Mesendoderm (in vitro differentiated cells): ENCODE results near the gene MPV17L.

ENCODE experiments used
- DNase-seq: peaks from one replicate; pipeline ENCODE4 v3.0.0; 2013
- H2AK5ac ChIP-seq: 2 replicates; pipeline ENCODE4 v1.6.1; 2013; ENCODE audit warnings: low read length, inconsistent platforms
- H2BK120ac ChIP-seq: 2 replicates; pipeline ENCODE4 v1.6.1; 2013; ENCODE audit warnings: low read depth, mild to moderate bottlenecking, low read length, moderate library complexity, mixed read lengths
- H2BK15ac ChIP-seq: replicated peaks from 2 replicates; pipeline ENCODE4 v1.6.1; 2013; ENCODE audit warnings: low read depth, mild to moderate bottlenecking, moderate library complexity
- H2BK5ac ChIP-seq: 2 replicates; pipeline ENCODE4 v1.6.1; 2013; ENCODE audit warnings: low read length, inconsistent platforms
- H3K18ac ChIP-seq: 2 replicates; pipeline ENCODE4 v1.6.1; 2013; ENCODE audit warnings: mild to moderate bottlenecking, low read length, mixed read lengths
- H3K23ac ChIP-seq: one replicate; pipeline ENCODE4 v1.6.1; 2013; ENCODE audit warnings: low read length
- H3K27ac ChIP-seq: 2 replicates; pipeline ENCODE4 v1.5.1; 2013; ENCODE audit warnings: low read depth, mild to moderate bottlenecking, inconsistent platforms, low read length, moderate library complexity
- H3K27me3 ChIP-seq: 2 replicates; pipeline ENCODE4 v1.6.1; 2013; ENCODE audit warnings: low read length, control low read depth, mild to moderate bottlenecking, inconsistent platforms; ENCODE audit not compliant: insufficient read depth, poor library complexity
- H3K36me3 ChIP-seq: 2 replicates; pipeline ENCODE4 v1.6.1; 2013; ENCODE audit warnings: low read length, inconsistent platforms; ENCODE audit not compliant: control insufficient read depth, insufficient read depth
- H3K4ac ChIP-seq: one replicate; pipeline ENCODE4 v1.6.1; 2013; ENCODE audit warnings: low read depth, mild to moderate bottlenecking, low read length, moderate library complexity
- H3K4me1 ChIP-seq: 2 replicates; pipeline ENCODE4 v1.6.1; 2013; ENCODE audit warnings: low read depth, low read length, inconsistent platforms; ENCODE audit not compliant: control insufficient read depth
- H3K4me2 ChIP-seq: 2 replicates; pipeline ENCODE4 v1.6.1; 2013; ENCODE audit warnings: low read length
- H3K4me3 ChIP-seq: 2 replicates; pipeline ENCODE4 v1.5.1; 2013; ENCODE audit warnings: mild to moderate bottlenecking, low read length
- H3K56ac ChIP-seq: one replicate; pipeline ENCODE4 v1.6.1; 2013; ENCODE audit warnings: low read length
- H3K79me1 ChIP-seq: 2 replicates; pipeline ENCODE4 v1.6.1; 2013; ENCODE audit warnings: low read length, inconsistent platforms
- H3K79me2 ChIP-seq: 2 replicates; pipeline ENCODE4 v1.6.1; 2013; ENCODE audit warnings: mild to moderate bottlenecking, low read length; ENCODE audit not compliant: control insufficient read depth, insufficient read depth
- H3K9ac ChIP-seq: 2 replicates; pipeline ENCODE4 v1.6.1; 2013; ENCODE audit warnings: low read length, inconsistent platforms
- H4K5ac ChIP-seq: one replicate; pipeline ENCODE4 v1.6.1; 2013; ENCODE audit warnings: low read length
- H4K8ac ChIP-seq: one replicate; pipeline ENCODE4 v1.6.1; 2013; ENCODE audit warnings: low read depth, mild to moderate bottlenecking, control low read depth, low read length, moderate library complexity
- WGBS: extraction: QIAGEN DNeasy Blood & Tissue Kit; methylation state at CpG from one replicate; pipeline ENCODE4 v1.1.7; 2013; ENCODE audit warnings: low lambda C conversion rate, missing lambda C conversion rate; ENCODE audit not compliant: insufficient coverage; ENCODE audit errors: extremely low coverage; 5-methylcytosine and 5-hydroxymethylcytosine counted together

Gene MPV17L

GRCh38 chr16:15444264-15444663 is 48.7 kb downstream of the MPV17L start:
- H3K79me1 ChIP-seq = no peaks in the 10 kb centered on the region
- H3K27me3 ChIP-seq = no peaks in the 10 kb centered on the region
- H3K79me2 ChIP-seq = no peaks in the 10 kb centered on the region
- H2AK5ac ChIP-seq = no peak overlapping the region
- H2BK15ac ChIP-seq = no peak overlapping the region
- H4K8ac ChIP-seq = no peak overlapping the region
- H4K5ac ChIP-seq = no peak overlapping the region
- no peak for DNase-seq
- H3K23ac ChIP-seq = no peak overlapping the region
- H2BK5ac ChIP-seq = no peak overlapping the region
- no peak overlapping the region for H3K56ac ChIP-seq
- no peaks in the 10 kb centered on the region for H3K36me3 ChIP-seq
- no CpG with 5 or more reads among the region's 3 CpGs for WGBS
- H3K18ac ChIP-seq = no peak overlapping the region
- no peak overlapping the region for H3K9ac ChIP-seq
- no peak overlapping the region for H3K4ac ChIP-seq
- no peak overlapping the region for H3K27ac ChIP-seq
- no peak overlapping the region for H2BK120ac ChIP-seq
- no peak overlapping the region for H3K4me2 ChIP-seq
- no peaks in the 10 kb centered on the region for H3K4me1 ChIP-seq
- no peak overlapping the region for H3K4me3 ChIP-seq

DNA sequence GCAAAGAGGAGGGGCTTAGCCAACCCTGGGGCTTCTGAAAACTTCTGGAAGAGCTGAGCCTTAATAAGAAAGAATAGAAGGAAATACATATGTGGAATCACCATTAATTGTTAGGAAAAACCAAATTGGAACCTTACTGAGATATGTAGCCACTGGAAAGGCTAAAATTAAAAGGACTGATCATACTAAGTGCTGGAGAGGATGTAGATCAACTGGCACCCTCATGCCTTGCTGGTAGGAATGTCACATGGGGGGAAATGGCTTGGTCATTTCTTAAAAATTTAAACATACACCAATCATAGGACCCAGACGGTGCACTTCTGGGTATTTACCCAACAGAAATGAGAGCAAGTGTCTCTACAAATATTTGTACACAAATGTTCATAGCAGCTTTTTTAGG is 49.9 kb downstream of the MPV17L start:
- no peak overlapping the region for H3K9ac ChIP-seq
- H3K23ac ChIP-seq = no peak overlapping the region
- no peaks in the 10 kb centered on the region for H3K4me1 ChIP-seq
- no peak overlapping the region for H2BK15ac ChIP-seq
- H4K5ac ChIP-seq = no peak overlapping the region
- H2BK120ac ChIP-seq = no peak overlapping the region
- no peak overlapping the region for H3K4me2 ChIP-seq
- no peak overlapping the region for H2BK5ac ChIP-seq
- H3K79me2 ChIP-seq = no peaks in the 10 kb centered on the region
- H3K18ac ChIP-seq = no peak overlapping the region
- no CpG with 5 or more reads among the region's 1 CpG for WGBS
- no peak overlapping the region for H2AK5ac ChIP-seq
- H3K79me1 ChIP-seq = no peaks in the 10 kb centered on the region
- no peaks in the 10 kb centered on the region for H3K27me3 ChIP-seq
- no peak overlapping the region for H3K4me3 ChIP-seq
- no peak overlapping the region for H4K8ac ChIP-seq
- H3K27ac ChIP-seq = no peak overlapping the region
- no peak overlapping the region for H3K4ac ChIP-seq
- H3K56ac ChIP-seq = no peak overlapping the region
- DNase-seq = no peak
- no peaks in the 10 kb centered on the region for H3K36me3 ChIP-seq

GRCh38 chr16:15446901-15447300 is 51.3 kb downstream of the MPV17L start:
- WGBS = no CpG with 5 or more reads among the region's 5 CpGs
- no peak overlapping the region for H2BK120ac ChIP-seq
- no peaks in the 10 kb centered on the region for H3K79me1 ChIP-seq
- no peaks in the 10 kb centered on the region for H3K79me2 ChIP-seq
- H2BK5ac ChIP-seq = no peak overlapping the region
- no peaks in the 10 kb centered on the region for H3K36me3 ChIP-seq
- no peak overlapping the region for H4K8ac ChIP-seq
- H3K18ac ChIP-seq = no peak overlapping the region
- H3K27me3 ChIP-seq = no peaks in the 10 kb centered on the region
- H3K27ac ChIP-seq = no peak overlapping the region
- H3K4ac ChIP-seq = no peak overlapping the region
- H3K4me3 ChIP-seq = no peak overlapping the region
- H3K9ac ChIP-seq = no peak overlapping the region
- no peak overlapping the region for H2BK15ac ChIP-seq
- no peak overlapping the region for H2AK5ac ChIP-seq
- H3K4me2 ChIP-seq = no peak overlapping the region
- H3K4me1 ChIP-seq = no peaks in the 10 kb centered on the region
- no peak overlapping the region for H3K56ac ChIP-seq
- H3K23ac ChIP-seq = no peak overlapping the region
- DNase-seq = no peak
- H4K5ac ChIP-seq = no peak overlapping the region

- no peak overlapping the region for H2AK5ac ChIP-seq
- WGBS = no CpG with 5 or more reads among the region's 6 CpGs
- H3K79me1 ChIP-seq = no peaks in the 10 kb centered on the region
Measured at GRCh38 chr16:15450624-15451023, 55.1 kb downstream of the MPV17L start.

GRCh38 chr16:15451098-15451731 is 55.7 kb downstream of the MPV17L start:
- Histone ChIP-seq H3K4me3 (no peak overlapping the region), H2BK15ac (no peak overlapping the region), H3K79me2 (no peaks in the 10 kb centered on the region), H2AK5ac (no peak overlapping the region), H3K56ac (no peak overlapping the region), H3K9ac (no peak overlapping the region), H2BK120ac (no peak overlapping the region), H3K4me2 (no peak overlapping the region), H4K5ac (no peak overlapping the region), H3K4ac (no peak overlapping the region), H4K8ac (no peak overlapping the region), H3K27me3 (no peaks in the 10 kb centered on the region), H3K27ac (no peak overlapping the region), H3K4me1 (no peaks in the 10 kb centered on the region), H3K36me3 (no peaks in the 10 kb centered on the region), H2BK5ac (no peak overlapping the region), H3K23ac (no peak overlapping the region), H3K79me1 (no peaks in the 10 kb centered on the region), H3K18ac (no peak overlapping the region)
- DNase-seq = no peak
- no CpG with 5 or more reads among the region's 10 CpGs for WGBS

More at GRCh38 chr16:15450624-15451023, 55.1 kb downstream of the MPV17L start:
- Histone ChIP-seq H2BK15ac (no peak overlapping the region), H3K4ac (no peak overlapping the region), H3K27ac (no peak overlapping the region), H3K4me1 (no peaks in the 10 kb centered on the region), H3K18ac (no peak overlapping the region), H3K56ac (no peak overlapping the region), H3K27me3 (no peaks in the 10 kb centered on the region), H2BK5ac (no peak overlapping the region), H3K4me2 (no peak overlapping the region), H3K23ac (no peak overlapping the region), H4K5ac (no peak overlapping the region), H3K36me3 (no peaks in the 10 kb centered on the region), H3K9ac (no peak overlapping the region), H4K8ac (no peak overlapping the region), H2BK120ac (no peak overlapping the region), H3K79me2 (no peaks in the 10 kb centered on the region), H3K4me3 (no peak overlapping the region)
- no peak for DNase-seq

GRCh38 chr16:15452246-15452855 is 56.8 kb downstream of the MPV17L start:
- Histone ChIP-seq H3K23ac (no peak overlapping the region), H2AK5ac (no peak overlapping the region), H3K79me2 (no peaks in the 10 kb centered on the region), H3K79me1 (no peaks in the 10 kb centered on the region), H3K27me3 (no peaks in the 10 kb centered on the region), H2BK15ac (no peak overlapping the region), H4K5ac (no peak overlapping the region), H4K8ac (no peak overlapping the region), H3K4me1 (no peaks in the 10 kb centered on the region), H2BK120ac (no peak overlapping the region), H3K56ac (no peak overlapping the region), H3K18ac (no peak overlapping the region), H3K9ac (no peak overlapping the region), H3K27ac (no peak overlapping the region), H3K4ac (no peak overlapping the region), H3K4me2 (no peak overlapping the region), H2BK5ac (no peak overlapping the region), H3K4me3 (no peak overlapping the region), H3K36me3 (no peaks in the 10 kb centered on the region)
- whole genome bisulfite sequencing = no CpG with 5 or more reads among the region's 8 CpGs
- no peak for DNase-seq
